Endometrium (tissue), 2 donors: ENCODE results near the gene DYNC2H1.
A peak's percentile ranks its signal among the peaks of the same experiment; 100 is the strongest.

Experiments used
- FAIRE-seq: peaks from 2 replicates; lab custom pipeline; 2012; peaks lifted over from hg19 to GRCh38; lab: Jason Lieb, UNC
- donor health status: control.
- donor health status: control.

Gene DYNC2H1

GRCh38 chr11:103378931-103379330 lies 269.7 kb downstream of the DYNC2H1 start:
- FAIRE-seq, result no peak

- no peak for FAIRE-seq
Observed at GRCh38 chr11:103380031-103380430, 270.8 kb downstream of the DYNC2H1 start.

- no peak for FAIRE-seq
Observed at GRCh38 chr11:103384652-103385051, 275.4 kb downstream of the DYNC2H1 start.

GRCh38 chr11:103395612-103396011 lies 286.4 kb downstream of the DYNC2H1 start:
- FAIRE-seq, result no peak

- FAIRE-seq, result no peak
Observed at GRCh38 chr11:103396237-103396636, 287.0 kb downstream of the DYNC2H1 start.

GRCh38 chr11:103397369-103397768 lies 288.1 kb downstream of the DYNC2H1 start:
- no peak for FAIRE-seq

- no peak for FAIRE-seq
Observed at GRCh38 chr11:103398829-103399228, 289.6 kb downstream of the DYNC2H1 start.

GRCh38 chr11:103406357-103406756 lies 297.1 kb downstream of the DYNC2H1 start:
- no peak for FAIRE-seq

- no peak for FAIRE-seq
Observed at GRCh38 chr11:103407641-103408040, 298.4 kb downstream of the DYNC2H1 start.

- no peak for FAIRE-seq
Observed at GRCh38 chr11:103413266-103413888, 304.2 kb downstream of the DYNC2H1 start.

- FAIRE-seq, result no peak
Observed at GRCh38 chr11:103418014-103418413, 308.8 kb downstream of the DYNC2H1 start.

- FAIRE-seq, result no peak
Observed at GRCh38 chr11:103420593-103420992, 311.4 kb downstream of the DYNC2H1 start.

GRCh38 chr11:103433386-103434072 lies 324.3 kb downstream of the DYNC2H1 start:
- no peak for FAIRE-seq

- no peak for FAIRE-seq
Observed at GRCh38 chr11:103434073-103434411, 324.8 kb downstream of the DYNC2H1 start.

GRCh38 chr11:103436131-103436770 lies 327.0 kb downstream of the DYNC2H1 start:
- no peak for FAIRE-seq

GRCh38 chr11:103441021-103441420 lies 331.8 kb downstream of the DYNC2H1 start:
- FAIRE-seq, result no peak

- no peak for FAIRE-seq
Observed at GRCh38 chr11:103448966-103449365, 339.7 kb downstream of the DYNC2H1 start.

GRCh38 chr11:103450241-103450640 lies 341.0 kb downstream of the DYNC2H1 start:
- peak; percentile 15 for FAIRE-seq

- FAIRE-seq, result no peak
Observed at GRCh38 chr11:103453126-103453525, 343.9 kb downstream of the DYNC2H1 start.

GRCh38 chr11:103453915-103454709 lies 344.9 kb downstream of the DYNC2H1 start:
- no peak for FAIRE-seq

GRCh38 chr11:103464420-103464819 lies 355.2 kb downstream of the DYNC2H1 start:
- FAIRE-seq, result no peak

- FAIRE-seq, result no peak
Observed at GRCh38 chr11:103465555-103466140, 356.4 kb downstream of the DYNC2H1 start.
